ENCODE results near the gene BCL2L11.
"Not testable (repeated sequence)": the region's sequence is repeated elsewhere in the genome, so short reads cannot be mapped to it uniquely, and the experiment has no call there.

Gene BCL2L11

DNA sequence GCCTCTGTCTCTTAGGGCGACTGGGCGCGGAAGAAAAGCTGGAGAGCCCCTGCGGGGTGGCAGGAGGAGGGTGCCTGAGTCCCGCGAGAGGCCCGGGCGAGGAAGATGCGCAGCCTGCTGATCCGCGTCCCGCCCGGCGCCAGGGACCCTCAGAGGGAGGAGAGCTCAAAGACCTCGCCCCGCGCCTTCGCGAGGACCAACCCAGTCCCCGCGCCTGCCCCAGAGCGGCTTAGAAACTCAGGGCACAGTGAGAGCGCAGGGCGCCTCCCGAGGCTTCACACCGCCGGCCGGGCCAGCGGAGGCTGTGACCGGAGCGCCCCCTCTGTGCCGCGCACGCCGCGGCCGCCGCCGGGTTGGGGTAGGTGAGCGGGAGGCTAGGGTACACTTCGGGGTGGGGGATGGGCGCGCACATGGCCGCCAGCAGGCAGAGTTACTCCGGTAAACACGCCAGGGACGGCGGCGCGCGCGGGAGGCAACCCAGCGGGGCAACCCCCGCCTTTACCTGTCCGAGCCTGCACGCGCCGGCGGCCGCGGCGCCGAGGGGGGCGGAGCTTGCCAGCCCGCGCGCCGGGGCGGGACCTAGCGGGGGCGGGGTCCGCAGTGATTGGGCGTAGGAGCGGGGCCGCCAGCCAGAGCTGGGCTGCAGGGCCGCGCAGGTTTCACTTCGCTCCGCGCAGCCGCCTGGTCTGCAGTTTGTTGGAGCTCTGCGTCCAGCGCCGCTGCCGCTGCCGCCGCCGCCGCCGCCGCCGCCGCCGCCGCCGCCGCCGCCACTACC, at the start of gene BCL2L11:
BCL2L11 (plus strand) TSS at position 662 of the 775 bp plus-strand sequence. CDS start 2,832 bp downstream, outside the sequence.
- in situ Hi-C loops (cut with HindIII; ENCODE audit: low sequenced_read_pairs) = no loop called here

- in situ Hi-C loops (cut with HindIII; ENCODE audit: low sequenced_read_pairs) = no loop called here
Observed at GRCh38 chr2:111071600-111072171, 49.0 kb upstream of the BCL2L11 start.

GRCh38 chr2:111072220-111072871, 48.4 kb upstream of the BCL2L11 start:
- in situ Hi-C loops (cut with HindIII; ENCODE audit: low sequenced_read_pairs) = no loop called here

DNA sequence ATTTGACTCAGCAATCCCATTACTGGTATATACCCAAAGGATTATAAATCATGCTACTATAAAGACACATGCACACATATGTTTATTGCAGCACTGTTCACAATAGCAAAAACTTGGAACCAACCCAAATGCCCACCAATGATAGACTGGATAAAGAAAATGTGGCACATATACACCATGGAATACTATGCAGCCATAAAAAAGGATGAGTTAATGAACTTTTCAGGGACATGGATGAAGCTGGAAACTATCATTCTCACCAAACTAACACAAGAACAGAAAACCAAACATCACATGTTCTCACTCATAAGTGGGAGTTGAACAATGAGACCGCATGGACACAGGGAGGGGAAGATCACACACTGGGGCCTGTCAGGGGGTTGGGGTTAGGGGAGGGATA, 38.1 kb upstream of the BCL2L11 start:
- in situ Hi-C loops (cut with HindIII; ENCODE audit: low sequenced_read_pairs) = not testable (repeated sequence)

GRCh38 chr2:111091811-111092211, 28.9 kb upstream of the BCL2L11 start:
- in situ Hi-C loops (cut with HindIII; ENCODE audit: low sequenced_read_pairs) = no loop called here

DNA sequence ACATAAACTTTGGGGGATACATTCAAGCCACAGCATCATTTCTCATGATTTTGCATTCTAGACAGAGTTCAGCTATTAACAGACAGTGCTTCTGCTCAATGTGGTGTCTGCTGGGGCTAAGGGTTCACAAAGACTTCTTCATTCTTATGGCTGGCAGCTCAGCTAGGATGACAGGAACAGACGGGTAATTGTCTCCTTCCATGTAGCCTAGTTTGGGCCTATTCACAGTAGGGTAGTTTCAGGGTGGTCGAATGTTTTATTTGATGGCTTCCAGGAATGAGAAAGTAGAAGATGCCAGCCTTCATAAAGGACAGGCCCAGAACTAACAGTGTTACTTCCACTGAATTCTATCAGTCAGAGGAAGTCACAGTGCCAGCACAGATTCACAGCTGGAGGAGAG, 26.0 kb upstream of the BCL2L11 start:
- in situ Hi-C loops (cut with HindIII; ENCODE audit: low sequenced_read_pairs) = loop anchor here (5.0 kb wide), 1 partner anchor 52 kb away; no protein-coding TSS in a partner anchor

DNA sequence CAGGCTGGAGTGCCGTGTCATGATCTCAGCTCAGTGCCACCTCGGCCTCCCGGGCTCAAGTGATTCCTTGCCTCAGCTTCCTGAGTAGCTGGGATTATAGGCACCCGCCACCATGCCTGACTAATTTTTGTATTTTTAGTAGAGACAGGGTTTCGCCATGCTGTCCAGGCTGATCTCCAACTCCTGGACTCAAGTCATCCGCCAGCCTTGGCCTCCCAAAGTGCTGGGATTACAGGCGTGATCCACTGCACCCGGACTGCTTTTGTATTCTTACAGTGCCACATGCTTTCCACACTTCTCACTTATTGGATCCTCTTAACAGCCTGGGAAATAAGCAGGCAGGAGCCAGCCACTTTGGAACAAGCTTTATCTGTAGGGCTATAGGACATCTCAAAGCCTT, 25.3 kb upstream of the BCL2L11 start:
- in situ Hi-C loops (cut with HindIII; ENCODE audit: low sequenced_read_pairs) = loop anchor here (5.0 kb wide), 1 partner anchor 53 kb away; no protein-coding TSS in a partner anchor

- in situ Hi-C loops (cut with HindIII; ENCODE audit: low sequenced_read_pairs) = loop anchor here (5.0 kb wide), 1 partner anchor 57 kb away; no protein-coding TSS in a partner anchor
Observed at GRCh38 chr2:111099402-111099801, 21.3 kb upstream of the BCL2L11 start.

DNA sequence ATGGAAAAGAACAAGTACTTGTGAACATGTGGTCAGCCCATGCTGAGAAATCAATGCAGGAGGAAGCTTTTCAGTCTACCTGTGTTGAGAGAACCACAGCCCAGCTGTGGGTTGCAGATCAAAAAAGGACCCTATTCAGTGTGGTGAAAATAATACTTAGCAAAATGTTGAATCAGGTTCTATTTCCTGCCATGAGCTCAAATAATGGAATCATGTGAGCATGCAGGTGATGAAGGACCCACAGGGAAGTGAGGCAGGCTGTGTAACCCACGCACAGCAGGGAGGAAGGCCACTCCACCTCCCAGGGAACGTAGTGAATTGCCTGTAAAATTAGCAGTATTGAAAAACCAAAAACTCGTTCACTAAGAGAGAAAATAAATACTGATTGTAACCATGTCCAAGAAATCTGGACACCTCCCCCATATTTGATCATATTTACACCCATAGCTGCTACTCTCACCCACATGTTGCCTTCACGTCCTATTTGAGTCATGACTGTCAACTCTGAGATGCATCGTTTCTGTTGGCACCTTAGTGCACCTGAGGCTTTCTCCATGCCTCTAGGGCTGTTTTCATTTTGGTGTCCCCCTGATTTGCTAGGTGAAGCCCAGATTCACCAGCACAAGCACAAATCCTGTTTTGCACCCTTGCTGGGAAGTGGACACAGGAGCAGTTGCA, 20.5 kb upstream of the BCL2L11 start:
- in situ Hi-C loops (cut with HindIII; ENCODE audit: low sequenced_read_pairs) = no loop called here

GRCh38 chr2:111100765-111101162, 19.9 kb upstream of the BCL2L11 start:
- in situ Hi-C loops (cut with HindIII; ENCODE audit: low sequenced_read_pairs) = no loop called here

- in situ Hi-C loops (cut with HindIII; ENCODE audit: low sequenced_read_pairs) = no loop called here
Observed at GRCh38 chr2:111101592-111101991, 19.1 kb upstream of the BCL2L11 start.

- in situ Hi-C loops (cut with HindIII; ENCODE audit: low sequenced_read_pairs) = no loop called here
Observed at GRCh38 chr2:111102216-111102615, 18.5 kb upstream of the BCL2L11 start.

DNA sequence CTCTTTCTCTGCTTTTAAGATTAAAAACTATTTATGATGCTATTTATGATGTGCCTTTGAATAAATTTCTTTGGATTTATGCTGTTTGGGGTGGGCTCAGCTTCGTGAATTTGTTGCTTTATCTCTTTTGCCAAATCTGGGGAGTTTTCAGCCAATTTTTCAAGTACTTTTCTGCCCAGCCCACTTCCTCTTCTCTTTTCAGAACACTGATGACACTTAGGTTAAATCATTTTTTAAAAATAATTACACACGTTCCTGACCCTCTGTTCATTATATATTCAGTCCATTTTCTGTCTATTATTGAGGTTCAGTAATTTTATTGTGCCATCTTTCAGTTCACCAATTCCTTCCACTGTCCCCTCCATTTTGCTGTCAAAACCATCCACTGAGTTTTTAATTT, 14.8 kb upstream of the BCL2L11 start:
- in situ Hi-C loops (cut with HindIII; ENCODE audit: low sequenced_read_pairs) = no loop called here

GRCh38 chr2:111106706-111107105, 14.0 kb upstream of the BCL2L11 start:
- in situ Hi-C loops (cut with HindIII; ENCODE audit: low sequenced_read_pairs) = no loop called here

GRCh38 chr2:111108745-111109271, 11.9 kb upstream of the BCL2L11 start:
- in situ Hi-C loops (cut with HindIII; ENCODE audit: low sequenced_read_pairs) = no loop called here

DNA sequence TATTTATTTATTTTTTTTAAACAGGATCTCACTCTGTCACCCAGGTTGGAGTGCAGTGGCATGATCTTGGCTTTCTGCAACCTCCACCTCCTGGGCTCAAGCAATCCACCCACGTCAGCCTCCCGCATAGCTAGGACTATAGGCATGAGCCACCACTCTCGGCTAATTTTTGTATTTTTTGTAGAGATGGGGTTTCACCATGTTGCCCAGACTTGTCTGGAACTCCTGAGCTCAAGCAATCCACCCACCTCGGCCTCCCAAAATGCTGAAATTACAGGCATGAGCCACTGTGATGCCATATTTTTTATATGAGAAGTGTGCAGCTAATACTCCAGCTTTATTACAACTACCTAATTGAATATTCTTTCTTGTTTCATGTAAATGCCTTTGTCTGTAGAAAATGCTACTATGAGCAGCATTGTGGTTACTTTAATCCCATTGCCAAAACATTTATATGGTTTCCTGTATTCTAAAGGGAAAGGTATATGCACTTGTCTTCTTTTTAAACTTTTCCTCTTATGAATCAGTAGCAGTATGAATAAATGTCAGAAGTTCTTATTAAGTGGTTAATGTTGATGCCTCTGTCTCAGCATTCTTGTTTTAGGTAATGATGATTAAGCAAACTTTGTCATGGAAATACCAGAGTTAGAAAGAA, 9.5 kb upstream of the BCL2L11 start:
- in situ Hi-C loops (cut with HindIII; ENCODE audit: low sequenced_read_pairs) = no loop called here

GRCh38 chr2:111113838-111114237, 6.9 kb upstream of the BCL2L11 start:
- in situ Hi-C loops (cut with HindIII; ENCODE audit: low sequenced_read_pairs) = no loop called here

GRCh38 chr2:111116011-111116746, 4.5 kb upstream of the BCL2L11 start:
- in situ Hi-C loops (cut with HindIII; ENCODE audit: low sequenced_read_pairs) = no loop called here

DNA sequence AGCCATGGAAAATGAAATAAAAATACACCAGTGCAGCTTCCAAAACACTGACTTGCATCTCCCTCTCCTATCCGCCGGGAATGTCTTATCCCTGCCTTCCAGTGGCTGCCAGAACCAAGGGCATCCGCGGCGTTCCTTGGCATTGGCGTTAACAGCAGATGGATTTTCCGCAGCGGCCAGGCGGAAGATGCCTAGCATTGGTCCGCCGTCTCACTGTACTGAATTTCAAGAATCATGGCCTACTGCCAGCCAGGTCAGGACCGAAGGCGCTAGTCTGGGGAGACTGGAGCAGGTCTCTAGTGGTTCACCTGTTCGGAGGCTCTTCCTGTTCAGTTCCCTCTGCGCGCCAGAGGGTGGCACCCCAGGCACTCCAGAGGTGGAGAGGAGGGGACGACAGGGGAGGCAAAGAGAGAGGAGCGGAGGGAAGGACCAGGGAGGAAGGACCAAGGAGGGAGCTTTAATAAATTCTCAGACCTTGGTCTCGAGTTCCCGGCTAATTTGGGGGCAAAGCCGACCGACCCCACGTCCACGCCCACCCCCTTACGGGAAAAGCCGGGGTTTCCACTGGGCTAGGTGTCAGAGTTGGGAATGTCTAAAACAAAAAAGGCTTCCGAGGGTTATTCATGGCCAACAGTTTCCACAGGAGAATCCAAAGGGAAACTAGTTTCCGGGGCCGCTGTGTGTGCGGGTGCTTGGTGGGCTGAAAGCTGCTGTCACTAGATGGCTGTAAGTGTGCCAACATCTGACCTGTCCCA, 3.7 kb upstream of the BCL2L11 start:
- in situ Hi-C loops (cut with HindIII; ENCODE audit: low sequenced_read_pairs) = no loop called here

Measured in endothelial cell of hepatic sinusoid (primary cell).